ENCODE results near the gene KIR3DL2.
"Not testable (repeated sequence)": the region's sequence is repeated elsewhere in the genome, so short reads cannot be mapped to it uniquely, and the experiment has no call there.

The KIR3DL2 gene

DNA sequence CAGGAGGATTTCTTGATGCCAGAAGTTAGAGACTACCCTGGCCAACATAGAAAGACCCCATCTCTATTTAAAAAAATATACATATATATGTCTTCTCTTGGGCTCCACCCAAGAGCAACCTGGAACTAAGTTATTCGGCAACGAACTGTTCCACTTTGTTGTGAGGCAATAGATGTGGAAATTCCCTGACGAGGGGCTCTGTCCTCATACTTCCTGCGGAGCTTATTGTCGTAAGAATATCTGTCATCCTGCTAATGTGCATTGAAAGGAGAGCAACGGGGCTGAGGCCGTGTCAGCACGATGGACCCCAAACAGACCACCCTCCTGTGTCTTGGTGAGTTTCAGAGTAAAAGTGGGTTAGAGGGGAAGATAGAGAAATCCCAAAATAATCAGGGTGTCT lies 23.7 kb downstream of the KIR3DL2 start, which contains the start of gene FCAR:
FCAR (plus strand) TSS at position 246 of the 400 bp plus-strand sequence; CDS start at position 301, 55 bp downstream.
- DNase-seq, result no peak

DNA sequence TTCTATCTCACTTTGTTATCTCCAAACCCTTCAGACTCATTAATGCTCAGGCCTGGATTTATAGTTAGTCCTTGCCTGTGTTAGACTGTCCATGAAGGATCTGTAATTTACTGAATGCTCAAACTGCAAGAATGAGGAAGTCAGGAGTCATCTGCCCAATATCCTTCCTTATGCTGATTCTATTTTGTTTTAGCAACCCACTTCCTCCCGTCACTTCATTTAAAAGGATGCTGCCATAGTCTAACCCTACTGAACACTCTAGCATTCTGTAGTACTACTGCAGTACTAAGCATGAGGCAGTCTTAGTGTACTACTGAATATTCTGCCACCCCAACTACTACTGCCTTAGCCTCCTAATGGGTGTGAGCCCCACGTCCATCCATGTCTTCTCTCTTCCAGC lies 25.3 kb downstream of the KIR3DL2 start:
- no peak for DNase-seq

DNA sequence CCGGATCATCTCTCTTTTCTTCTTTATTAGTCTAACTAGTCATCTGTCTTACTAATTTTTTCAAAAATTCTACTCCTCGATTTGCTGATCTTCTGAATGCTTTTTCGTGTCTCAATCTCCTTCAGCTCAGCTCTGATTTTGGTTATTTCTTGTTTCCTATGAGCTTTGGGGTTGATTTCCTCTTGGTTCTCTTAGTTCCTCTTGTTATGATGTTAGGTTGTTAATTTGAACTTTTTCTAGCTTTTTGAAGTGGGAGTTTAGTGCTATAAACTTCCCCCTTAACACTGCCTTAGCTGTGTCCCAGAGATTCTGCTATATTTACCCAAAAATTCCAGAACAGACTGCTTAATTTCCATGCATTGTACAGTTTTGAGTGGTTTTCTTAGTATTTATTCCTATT lies 27.2 kb downstream of the KIR3DL2 start:
- no peak for DNase-seq

DNA sequence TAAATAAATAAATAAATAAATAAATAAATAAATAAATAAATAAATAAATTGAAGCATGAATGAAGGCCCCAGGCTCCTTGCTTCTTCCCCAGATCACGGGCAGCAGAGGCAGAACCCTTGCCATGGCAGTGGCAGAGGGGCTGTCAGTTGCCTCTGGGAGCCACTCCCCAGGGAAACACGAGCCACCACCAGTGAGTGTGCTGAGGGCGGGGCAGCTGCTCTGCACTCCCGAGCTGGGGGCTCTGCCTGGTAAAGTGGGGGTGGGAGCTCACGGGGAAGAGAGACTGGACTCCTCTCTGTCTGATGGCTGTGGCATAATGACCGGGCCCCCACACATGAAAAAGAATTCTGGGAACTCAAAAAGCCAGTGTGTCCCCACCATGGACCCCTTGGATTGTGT lies 31.6 kb downstream of the KIR3DL2 start:
- no peak for DNase-seq

DNA sequence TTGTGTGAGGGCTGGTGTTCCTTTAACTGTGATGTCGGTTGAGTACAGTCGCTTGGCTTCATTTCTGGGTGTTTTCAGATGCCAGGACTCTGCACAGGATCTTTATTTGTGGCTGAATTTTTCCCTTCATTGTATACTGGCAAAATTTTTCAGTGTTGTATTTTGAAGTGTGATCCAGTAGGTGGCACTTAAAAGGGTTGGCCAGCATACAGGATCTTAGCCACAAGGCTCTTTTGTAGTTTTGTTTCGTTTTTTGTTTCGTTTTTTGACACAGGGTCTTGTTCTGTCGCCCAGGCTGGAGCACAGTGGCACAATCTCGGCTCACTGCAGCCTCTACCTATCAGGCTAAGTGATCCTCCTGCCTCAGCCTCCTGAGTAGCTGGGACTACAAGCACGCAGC lies 32.5 kb downstream of the KIR3DL2 start:
- DNase-seq, result no peak

DNA sequence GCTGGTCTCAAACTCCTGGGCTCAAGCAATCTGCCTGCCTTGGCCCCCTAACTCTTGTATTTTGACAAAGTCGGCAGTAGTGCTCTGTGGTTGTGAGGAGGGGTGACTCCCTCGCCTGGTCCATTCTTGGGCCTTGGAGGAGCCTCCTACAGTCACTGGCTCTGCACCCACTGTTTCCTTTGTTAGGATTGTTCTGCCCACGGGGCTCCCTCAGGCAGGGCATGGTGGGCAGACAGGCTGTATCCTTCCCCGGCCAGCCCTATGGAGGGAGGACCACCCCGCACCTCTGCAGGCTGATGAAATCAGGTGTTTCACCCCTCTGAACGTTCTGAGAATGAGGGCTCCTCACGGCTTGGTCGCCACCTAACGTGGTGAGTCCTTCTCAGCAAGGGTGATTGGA lies 33.0 kb downstream of the KIR3DL2 start:
- DNase-seq, result no peak

DNA sequence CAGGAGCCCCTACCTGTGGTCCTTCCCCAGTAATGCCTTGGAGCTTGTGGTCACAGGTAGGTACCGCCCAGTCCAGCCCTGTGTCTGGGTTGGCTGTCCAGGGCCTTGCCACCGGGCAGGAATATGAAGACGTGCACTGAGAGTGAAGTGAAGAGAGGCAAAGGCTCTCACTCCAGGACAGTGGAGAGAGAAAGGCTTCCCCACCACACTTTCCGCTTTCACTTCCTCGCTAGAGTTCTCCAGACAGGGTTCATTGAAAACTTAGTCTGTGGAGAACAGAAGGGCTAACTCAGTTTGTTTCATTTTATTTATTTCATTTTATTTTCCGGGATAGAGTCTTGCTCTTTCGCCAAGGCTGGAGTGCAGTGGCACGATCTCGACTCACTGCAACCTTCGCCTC lies 38.0 kb downstream of the KIR3DL2 start:
- no peak for DNase-seq

DNA sequence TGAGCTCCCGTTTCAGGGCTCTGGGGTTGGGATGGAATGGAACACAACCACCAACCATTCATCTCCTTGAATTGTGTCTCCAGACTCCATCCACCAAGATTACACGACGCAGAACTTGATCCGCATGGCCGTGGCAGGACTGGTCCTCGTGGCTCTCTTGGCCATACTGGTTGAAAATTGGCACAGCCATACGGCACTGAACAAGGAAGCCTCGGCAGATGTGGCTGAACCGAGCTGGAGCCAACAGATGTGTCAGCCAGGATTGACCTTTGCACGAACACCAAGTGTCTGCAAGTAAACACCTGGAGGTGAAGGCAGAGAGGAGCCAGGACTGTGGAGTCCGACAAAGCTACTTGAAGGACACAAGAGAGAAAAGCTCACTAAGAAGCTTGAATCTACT lies 39.3 kb downstream of the KIR3DL2 start:
- no peak for DNase-seq

DNA sequence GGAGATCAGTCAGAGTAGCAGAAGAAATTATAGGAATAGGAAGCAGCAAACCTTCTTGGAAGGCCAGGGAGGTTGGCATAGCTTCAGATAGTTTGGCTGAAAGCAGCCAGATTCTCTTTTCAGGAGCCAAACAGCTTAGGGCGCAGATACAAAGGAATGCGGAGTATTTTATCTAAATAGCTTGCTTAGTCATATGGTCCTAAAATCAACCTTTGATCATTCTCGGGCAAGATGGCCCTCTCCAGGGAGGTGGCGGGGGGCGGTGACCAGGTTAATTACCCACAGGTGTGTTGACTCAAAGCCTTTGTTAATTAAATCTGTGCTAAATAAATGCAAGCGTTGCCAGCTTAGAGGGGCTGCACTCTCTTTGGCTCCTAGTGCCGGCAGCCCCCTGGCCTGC lies 43.2 kb downstream of the KIR3DL2 start:
- no peak for DNase-seq

DNA sequence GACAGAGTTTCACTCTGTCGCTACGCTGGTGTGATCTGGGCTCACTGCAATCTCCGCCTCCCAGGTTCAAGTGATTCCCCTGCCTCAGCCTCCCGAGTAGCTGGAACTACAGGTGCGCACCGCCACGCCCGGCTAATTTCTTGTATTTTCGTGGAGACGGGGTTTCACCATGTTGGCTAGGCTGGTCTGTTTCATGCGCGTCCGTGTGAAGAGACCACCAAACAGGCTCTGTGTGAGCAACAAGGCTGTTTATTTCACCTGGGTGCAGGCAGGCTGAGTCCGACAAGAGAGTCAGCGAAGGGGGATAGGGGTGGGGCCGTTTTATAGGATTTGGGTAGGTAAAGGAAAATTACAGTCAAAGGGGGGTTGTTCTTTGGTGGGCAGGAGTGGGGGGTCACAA lies 43.9 kb downstream of the KIR3DL2 start:
- DNase-seq, result not testable (repeated sequence)

DNA sequence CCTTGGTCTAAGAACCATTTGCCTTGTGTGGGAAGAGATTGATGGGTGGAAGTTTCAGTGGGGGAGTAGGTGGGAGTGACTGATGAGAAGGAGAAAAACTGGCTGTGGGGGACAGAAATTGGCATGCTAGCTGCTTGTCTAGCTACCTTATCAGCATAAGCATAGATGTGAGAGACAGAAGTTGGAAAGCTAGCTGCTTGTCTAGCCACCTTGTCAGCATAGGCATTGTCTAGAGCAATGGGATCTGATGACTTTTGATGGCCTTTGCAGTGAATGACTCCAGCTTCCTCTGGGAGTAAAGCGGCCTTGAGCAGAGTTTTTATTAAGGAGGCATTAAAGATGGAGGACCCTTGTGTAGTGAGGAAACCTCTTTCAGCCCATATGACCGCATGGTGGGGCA lies 45.8 kb downstream of the KIR3DL2 start:
- DNase-seq, result no peak

DNA sequence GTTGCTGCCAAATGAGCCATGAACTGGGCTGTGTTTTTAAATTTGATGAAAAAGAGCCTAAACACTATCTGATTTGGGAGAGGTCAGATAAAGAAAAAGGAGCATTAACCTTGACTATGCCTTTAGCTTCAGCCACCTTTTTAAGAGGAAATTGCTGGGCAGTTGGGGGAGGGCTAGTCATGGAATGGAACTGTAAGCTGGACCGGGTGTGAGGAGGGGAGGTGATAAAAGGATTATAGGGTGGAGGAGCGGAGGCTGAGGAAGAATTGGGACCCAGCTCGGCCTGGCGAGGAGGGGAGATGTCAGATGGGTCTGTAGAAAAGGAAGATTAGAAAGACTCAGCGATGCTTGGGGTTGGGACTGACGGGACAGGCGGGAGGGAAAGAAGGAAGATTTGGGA lies 48.4 kb downstream of the KIR3DL2 start:
- not testable (repeated sequence) for DNase-seq

DNA sequence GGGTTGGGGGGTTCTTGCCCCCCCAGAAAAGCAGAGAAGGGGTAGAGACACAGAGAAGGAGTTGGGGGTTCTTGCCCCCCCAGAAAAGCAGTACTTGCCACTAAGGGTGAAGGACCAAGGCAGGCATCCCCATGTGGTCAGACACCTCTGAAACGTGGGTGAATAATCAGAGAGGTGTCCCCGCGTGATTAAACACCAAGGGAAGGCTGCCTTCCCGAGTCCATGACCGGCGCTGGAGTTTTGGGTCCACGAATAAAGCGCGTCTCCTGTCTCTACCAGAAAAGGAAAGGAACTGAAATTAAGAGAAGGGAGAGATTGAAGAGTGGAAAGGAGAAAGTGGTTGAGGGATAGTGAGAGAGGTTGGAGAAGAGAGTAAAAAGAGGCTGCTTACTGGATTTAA lies 49.4 kb downstream of the KIR3DL2 start:
- DNase-seq, result not testable (repeated sequence)

DNA sequence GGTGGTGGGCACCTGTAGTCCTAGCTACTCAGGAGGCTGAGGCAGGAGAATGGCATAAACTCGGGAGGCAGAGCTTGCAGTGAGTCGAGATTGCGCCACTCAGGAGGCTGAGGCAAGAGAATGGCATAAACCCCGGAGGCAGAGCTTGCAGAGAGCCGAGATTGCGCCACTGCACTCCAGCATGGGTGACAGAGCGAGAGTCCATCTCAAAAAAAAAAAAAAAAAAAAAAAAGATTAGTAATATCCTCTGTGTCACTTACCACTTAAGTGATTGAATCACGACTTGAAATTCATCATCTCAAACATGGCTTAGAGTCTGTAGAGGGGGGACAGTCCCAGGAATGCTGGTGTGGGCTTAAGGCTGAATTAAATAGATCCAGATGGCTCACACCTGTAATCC lies 50.9 kb downstream of the KIR3DL2 start:
- DNase-seq, result not testable (repeated sequence)

DNA sequence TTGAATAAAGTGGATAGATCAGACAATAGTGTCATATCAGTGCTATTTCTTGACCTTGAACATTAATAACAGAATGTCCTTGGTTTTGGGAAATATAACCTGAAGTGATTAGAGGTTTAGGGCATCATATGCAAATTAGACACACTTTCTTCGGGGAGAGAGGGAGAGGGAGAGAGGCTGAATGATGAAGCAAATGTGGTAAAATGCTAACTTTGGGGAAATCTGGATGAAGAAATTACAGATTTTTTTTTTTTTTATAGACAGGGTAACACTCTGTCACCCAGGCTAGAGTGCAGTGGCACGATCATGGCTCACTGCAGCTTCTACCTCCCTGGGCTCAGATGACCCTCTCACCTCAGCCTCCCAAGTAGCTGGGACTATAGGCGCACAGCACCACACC lies 51.8 kb downstream of the KIR3DL2 start:
- no peak for DNase-seq

DNA sequence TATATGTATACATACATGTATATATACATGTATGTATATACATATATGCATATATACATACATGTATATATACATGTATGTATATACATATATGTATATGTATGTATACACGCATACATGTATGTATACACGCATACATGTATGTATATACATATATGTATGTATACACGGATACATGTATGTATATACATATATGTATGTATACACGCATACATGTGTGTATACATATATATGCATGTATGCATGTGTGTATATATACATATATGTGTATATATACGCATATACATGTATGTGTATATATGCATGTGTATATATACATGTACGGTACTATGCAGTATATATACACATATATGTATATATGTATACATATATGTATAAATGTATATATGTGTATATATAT lies 53.1 kb downstream of the KIR3DL2 start:
- no peak for DNase-seq

DNA sequence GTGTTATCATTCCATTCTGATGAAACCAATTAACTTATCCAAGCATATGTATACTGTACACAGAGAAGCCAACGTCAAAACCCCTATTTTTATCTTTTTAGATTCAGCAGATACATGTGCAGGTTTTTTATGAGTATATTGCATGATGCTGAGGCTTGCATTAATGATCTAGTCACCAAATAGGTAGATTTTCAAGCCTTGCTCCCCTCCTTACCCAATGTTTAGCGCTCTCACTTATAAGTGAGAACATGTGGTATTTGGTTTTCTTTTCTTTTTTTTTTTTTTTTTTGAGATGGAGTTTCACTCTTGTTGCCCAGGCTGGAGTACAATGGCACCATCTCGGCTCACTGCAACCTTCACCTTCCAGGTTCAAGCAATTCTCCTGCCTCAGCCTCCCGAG lies 54.0 kb downstream of the KIR3DL2 start:
- DNase-seq, result not testable (repeated sequence)

DNA sequence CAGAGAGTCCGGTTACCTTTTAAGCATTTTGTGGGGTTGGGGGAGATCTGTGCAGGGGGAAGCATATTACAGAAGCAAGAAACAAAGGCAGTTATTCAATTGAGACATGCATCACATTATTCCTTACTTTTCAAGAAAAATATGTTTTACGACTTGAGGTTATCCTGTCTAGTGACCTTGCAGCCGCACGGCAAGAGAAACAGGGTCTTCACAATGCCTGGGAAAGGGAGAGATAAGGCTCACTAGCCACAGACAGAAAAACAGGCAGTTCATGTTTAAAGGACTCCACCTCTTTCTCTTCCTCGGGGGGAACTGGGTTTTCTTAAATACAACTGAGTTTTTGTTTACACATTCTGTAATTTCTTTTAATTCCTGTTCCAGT lies 55.2 kb downstream of the KIR3DL2 start:
- DNase-seq, result no peak

DNA sequence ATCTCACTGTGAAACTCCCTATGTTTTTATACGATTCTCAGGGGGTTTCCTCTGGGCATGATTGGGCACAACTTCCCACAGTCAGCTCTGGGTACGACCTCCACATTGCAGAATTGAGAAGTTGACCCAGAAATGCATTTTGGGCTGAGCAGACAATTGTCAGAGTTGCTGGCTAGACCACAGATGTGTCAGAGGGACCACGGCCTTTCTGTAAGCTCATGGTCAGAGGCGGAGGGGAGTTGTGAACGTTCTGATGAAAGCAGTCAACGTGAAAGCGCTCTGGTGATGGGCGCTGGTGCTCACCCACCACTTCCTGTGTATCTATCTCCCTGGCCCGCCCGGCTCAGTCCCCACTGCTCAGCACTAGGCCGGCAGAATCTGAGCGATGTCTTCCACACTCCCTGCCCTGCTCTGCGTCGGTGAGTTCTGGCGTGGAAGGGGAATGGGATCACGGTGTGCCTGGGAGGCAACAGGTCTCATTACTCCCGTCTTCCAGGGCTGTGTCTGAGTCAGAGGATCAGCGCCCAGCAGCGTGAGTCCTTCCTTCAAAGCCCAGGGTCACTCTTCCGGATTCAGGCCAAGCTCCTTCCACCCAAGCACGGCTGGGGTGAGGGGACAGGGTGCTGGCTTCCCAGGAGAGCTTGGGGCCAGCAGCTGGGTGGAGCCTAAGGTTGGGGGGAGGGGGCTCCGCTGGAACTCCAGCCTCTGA lies 55.7 kb downstream of the KIR3DL2 start, which contains the start of gene NCR1:
NCR1 (plus strand) TSS at position 346 of the 709 bp plus-strand sequence; CDS start at position 386, 40 bp downstream.
- no peak for DNase-seq

DNA sequence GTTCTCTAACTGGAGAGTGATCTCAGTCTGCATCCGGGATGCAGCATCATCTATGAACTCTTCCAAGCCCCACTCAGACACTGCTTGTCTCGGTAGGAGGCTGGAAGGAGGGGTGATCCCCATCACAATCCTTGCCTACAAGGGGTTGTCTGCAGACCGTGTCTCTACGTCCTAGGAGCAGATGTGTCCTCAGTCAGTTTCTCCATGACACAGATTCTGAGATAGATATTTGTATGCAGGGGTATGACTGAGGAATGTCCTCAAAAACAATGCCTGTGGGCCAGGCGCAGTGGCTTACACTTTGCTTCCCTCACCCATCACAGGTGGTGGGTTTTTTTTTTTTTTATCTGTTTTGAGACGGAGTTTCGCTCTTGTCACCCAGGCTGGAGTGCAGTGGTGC lies 56.6 kb downstream of the KIR3DL2 start:
- DNase-seq, result no peak

DNA sequence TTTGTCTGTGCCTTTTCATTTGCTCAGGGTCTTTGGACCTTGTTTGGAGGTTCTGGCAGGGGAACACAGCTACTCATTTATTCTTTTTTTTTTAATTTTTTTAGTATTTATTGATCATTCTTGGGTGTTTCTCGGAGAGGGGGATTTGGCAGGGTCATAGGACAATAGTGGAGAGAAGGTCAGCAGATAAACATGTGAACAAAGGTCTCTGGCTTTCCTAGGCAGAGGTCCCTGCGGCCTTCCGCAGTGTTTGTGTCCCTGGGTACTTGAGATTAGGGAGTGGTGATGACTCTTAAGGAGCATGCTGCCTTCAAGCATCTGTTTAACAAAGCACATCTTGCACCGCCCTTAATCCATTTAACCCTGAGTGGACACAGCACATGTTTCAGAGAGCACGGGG lies 57.7 kb downstream of the KIR3DL2 start:
- DNase-seq, result not testable (repeated sequence)
